Tibial nerve (tissue), 4 donors: Measurements from ENCODE around the gene DENND1A. TPM values are rescaled to one million over a fixed set of nuclear protein-coding genes. Genes with fewer than 3 reads are reported as not detected.

ENCODE experiments used
- DNase-seq, 2 donors: peaks; one replicate each; pipeline ENCODE4 v3.0.0-alpha.2; 2019; ENCODE audit warnings: low spot score in 2 of 2
- H3K27ac ChIP-seq, 4 donors: fragments of 200-600 bp; sonication (generic) in 3 of 4; one replicate each; pipeline ENCODE4 v1.5.1; 2017 to 2019; ENCODE audit warnings: mild to moderate bottlenecking in 1 of 4
- H3K27me3 ChIP-seq, 2 donors: fragments of 200-600 bp; sonication (generic) in 1 of 2; one replicate each; pipeline versions ENCODE4 v1.5.1 to v1.6.0; 2017 to 2019
- H3K36me3 ChIP-seq, 3 donors: fragments of 200-600 bp; sonication (generic); one replicate each; pipeline ENCODE4 v1.5.1; 2018 to 2019
- H3K4me1 ChIP-seq, 4 donors: fragments of 200-600 bp; sonication (generic) in 3 of 4; one replicate each; pipeline ENCODE4 v1.5.1; 2017 to 2019
- H3K4me3 ChIP-seq, 4 donors: fragments of 200-600 bp; sonication (generic) in 3 of 4; one replicate each; pipeline ENCODE4 v1.5.1; 2017 to 2019; ENCODE audit warnings: mild to moderate bottlenecking in 1 of 4, moderate library complexity in 1 of 4
- H3K9me3 ChIP-seq, 4 donors: fragments of 200-600 bp; sonication (generic) in 3 of 4; one replicate each; pipeline ENCODE4 v1.5.1; 2017 to 2019
- CTCF ChIP-seq, 5 experiments: fragments of 200-600 bp in 3 of 5; fragments of 450-650 bp in 2 of 5; sonication (generic) in 3 of 5; IDR thresholded peaks; one replicate each; pipeline ENCODE4 v1.5.1; 2016 to 2019; ENCODE audit warnings: antibody characterized with exemption in 5 of 5, mild to moderate bottlenecking in 3 of 5, moderate library complexity in 2 of 5
- EP300 ChIP-seq, 2 donors: sonication (generic); formaldehyde crosslinking; IDR thresholded peaks; one replicate each; pipeline ENCODE4 v1.6.1; 2017; ENCODE audit warnings: antibody characterized with exemption in 2 of 2, mild to moderate bottlenecking in 1 of 2
- POLR2A ChIP-seq, 2 donors: fragments of 450-650 bp; IDR thresholded peaks; one replicate each; pipeline ENCODE4 v1.6.1; 2017; ENCODE audit warnings: antibody characterized with exemption in 2 of 2, mild to moderate bottlenecking in 2 of 2, moderate library complexity in 2 of 2
- WGBS, 2 donors: methylation state at CpG; one replicate each; pipeline ENCODE4 v1.1.5; 2018; 5-methylcytosine and 5-hydroxymethylcytosine counted together
- total RNA-seq, 4 donors: library from RNA; depleted of rRNA; stranded (reverse); fragments of >200 nt; gene quantifications; one replicate each; pipeline ENCODE4 v1.1.0, GENCODE V29; 2016

The DENND1A gene
- total RNA-seq, 4 donors from 2014 or later, result 17.5 to 34.8 (median 20.1) TPM

GRCh38 chr9:123662057-123662776 is 267.7 kb downstream of the DENND1A start:
- DNase-seq, result no peak
- H3K36me3 ChIP-seq, result peaks cover 0 to 52% (median 5%) of the 10 kb centered on the region in 3 donors
- H3K27me3 ChIP-seq, result no peaks in the 10 kb centered on the region
- no peak overlapping the region for H3K4me3 ChIP-seq
- TF ChIP-seq EP300 (IDR thresholded peaks at IDR 0.05) (no peak), POLR2A (IDR thresholded peaks at IDR 0.05) (no peak), CTCF (IDR thresholded peaks at IDR 0.05) (no peak)
- H3K9me3 ChIP-seq, result peaks cover 0 to 38% (median 9%) of the 10 kb centered on the region in 4 donors
- no peak overlapping the region for H3K27ac ChIP-seq
- 86 to 95% methylated on average over 8 of the region's 8 CpGs for WGBS, 2 donors
- H3K4me1 ChIP-seq, result no peaks in the 10 kb centered on the region

- Histone ChIP-seq H3K9me3 (peaks cover 0 to 32% (median 9%) of the 10 kb centered on the region in 4 donors), H3K36me3 (peaks cover 0 to 40% (median 5%) of the 10 kb centered on the region in 3 donors), H3K27me3 (no peaks in the 10 kb centered on the region), H3K4me3 (no peak overlapping the region), H3K4me1 (no peaks in the 10 kb centered on the region), H3K27ac (no peak overlapping the region)
- TF ChIP-seq EP300 (IDR thresholded peaks at IDR 0.05) (no peak), CTCF (IDR thresholded peaks at IDR 0.05) (no peak), POLR2A (IDR thresholded peaks at IDR 0.05) (no peak)
- DNase-seq, result no peak
- WGBS, 2 donors, result 76 to 80% methylated on average over 9 of the region's 9 CpGs
These were observed 269.0 kb downstream of the DENND1A start for GRCh38 chr9:123660691-123661466.

GRCh38 chr9:123659358-123659757 is 270.6 kb downstream of the DENND1A start:
- Histone ChIP-seq H3K9me3 (peaks cover 0 to 19% (median 6%) of the 10 kb centered on the region in 4 donors), H3K27me3 (no peaks in the 10 kb centered on the region), H3K4me3 (no peak overlapping the region), H3K27ac (no peak overlapping the region), H3K4me1 (no peaks in the 10 kb centered on the region), H3K36me3 (peaks cover 0 to 36% (median 5%) of the 10 kb centered on the region in 3 donors)
- no peak for DNase-seq
- WGBS, 2 donors, result 75 to 78% methylated on average over 1 of the region's 1 CpG
- no peak for TF ChIP-seq POLR2A (IDR thresholded peaks at IDR 0.05)

GRCh38 chr9:123658792-123659191 is 271.1 kb downstream of the DENND1A start:
- H3K36me3 ChIP-seq, result peaks cover 0 to 39% (median 5%) of the 10 kb centered on the region in 3 donors
- no peaks in the 10 kb centered on the region for H3K27me3 ChIP-seq
- H3K4me3 ChIP-seq, result no peak overlapping the region
- WGBS, 2 donors, result 84 to 87% methylated on average over 3 of the region's 3 CpGs
- H3K27ac ChIP-seq, result no peak overlapping the region
- peaks cover 0 to 13% (median 5%) of the 10 kb centered on the region in 4 donors for H3K9me3 ChIP-seq
- H3K4me1 ChIP-seq, result no peaks in the 10 kb centered on the region
- no peak for DNase-seq
- TF ChIP-seq EP300 (IDR thresholded peaks at IDR 0.05) (no peak), POLR2A (IDR thresholded peaks at IDR 0.05) (no peak), CTCF (IDR thresholded peaks at IDR 0.05) (no peak)

- no peak for TF ChIP-seq CTCF (IDR thresholded peaks at IDR 0.05)
- no peak for TF ChIP-seq EP300 (IDR thresholded peaks at IDR 0.05)
- no peak for TF ChIP-seq POLR2A (IDR thresholded peaks at IDR 0.05)
- WGBS, 2 donors, result 86 to 90% methylated on average over 4 of the region's 4 CpGs
- Histone ChIP-seq H3K27ac (no peak overlapping the region), H3K27me3 (no peaks in the 10 kb centered on the region), H3K4me1 (no peaks in the 10 kb centered on the region), H3K4me3 (no peak overlapping the region), H3K36me3 (peaks cover 0 to 41% (median 5%) of the 10 kb centered on the region in 3 donors), H3K9me3 (peaks cover 0 to 10% (median 3%) of the 10 kb centered on the region in 4 donors)
- no peak for DNase-seq
These were observed 272.0 kb downstream of the DENND1A start for GRCh38 chr9:123657941-123658340.
